Measurements from ENCODE around the gene MTARC2. TPM values are rescaled to one million over a fixed set of nuclear protein-coding genes. Genes with fewer than 3 reads are reported as not detected.

Gene MTARC2
- total and polyA plus RNA-seq, 2 of the 13 experiments (the other 11 are each of a cell fraction or from before 2014, with no cell fraction given): 8.5 to 10.1 TPM

GRCh38 chr1:220734571-220735326, 13.4 kb upstream of the MTARC2 start (continued):
- no peak for TF ChIP-seq ZSCAN9 (CRISPR knock-in tag; IDR thresholded peaks at IDR 0.05; ENCODE audit: borderline replicate concordance)
- no peak for TF ChIP-seq ZKSCAN5 (CRISPR knock-in tag; IDR thresholded peaks at IDR 0.05)
- no peak for TF ChIP-seq NR2F6 (IDR thresholded peaks at IDR 0.05)
- TF ChIP-seq NR2F6 (CRISPR knock-in tag; IDR thresholded peaks at IDR 0.05): peak; percentile 46; the same call in 1 of the 2 replicates
- TF ChIP-seq, protein P1, sequence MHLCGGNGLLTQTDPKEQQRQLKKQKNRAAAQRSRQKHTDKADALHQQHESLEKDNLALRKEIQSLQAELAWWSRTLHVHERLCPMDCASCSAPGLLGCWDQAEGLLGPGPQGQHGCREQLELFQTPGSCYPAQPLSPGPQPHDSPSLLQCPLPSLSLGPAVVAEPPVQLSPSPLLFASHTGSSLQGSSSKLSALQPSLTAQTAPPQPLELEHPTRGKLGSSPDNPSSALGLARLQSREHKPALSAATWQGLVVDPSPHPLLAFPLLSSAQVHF (CRISPR knock-in tag; IDR thresholded peaks at IDR 0.05): no peak
- no peak for TF ChIP-seq ELF4 (CRISPR knock-in tag; IDR thresholded peaks at IDR 0.05; ENCODE audit: borderline replicate concordance)
- TF ChIP-seq ZNF569 (CRISPR knock-in tag; IDR thresholded peaks at IDR 0.05; ENCODE audit: borderline replicate concordance): no peak
- no peak for TF ChIP-seq MBD4 (IDR thresholded peaks at IDR 0.05; ENCODE audit: borderline replicate concordance, low read length)
- TF ChIP-seq, protein P2, sequence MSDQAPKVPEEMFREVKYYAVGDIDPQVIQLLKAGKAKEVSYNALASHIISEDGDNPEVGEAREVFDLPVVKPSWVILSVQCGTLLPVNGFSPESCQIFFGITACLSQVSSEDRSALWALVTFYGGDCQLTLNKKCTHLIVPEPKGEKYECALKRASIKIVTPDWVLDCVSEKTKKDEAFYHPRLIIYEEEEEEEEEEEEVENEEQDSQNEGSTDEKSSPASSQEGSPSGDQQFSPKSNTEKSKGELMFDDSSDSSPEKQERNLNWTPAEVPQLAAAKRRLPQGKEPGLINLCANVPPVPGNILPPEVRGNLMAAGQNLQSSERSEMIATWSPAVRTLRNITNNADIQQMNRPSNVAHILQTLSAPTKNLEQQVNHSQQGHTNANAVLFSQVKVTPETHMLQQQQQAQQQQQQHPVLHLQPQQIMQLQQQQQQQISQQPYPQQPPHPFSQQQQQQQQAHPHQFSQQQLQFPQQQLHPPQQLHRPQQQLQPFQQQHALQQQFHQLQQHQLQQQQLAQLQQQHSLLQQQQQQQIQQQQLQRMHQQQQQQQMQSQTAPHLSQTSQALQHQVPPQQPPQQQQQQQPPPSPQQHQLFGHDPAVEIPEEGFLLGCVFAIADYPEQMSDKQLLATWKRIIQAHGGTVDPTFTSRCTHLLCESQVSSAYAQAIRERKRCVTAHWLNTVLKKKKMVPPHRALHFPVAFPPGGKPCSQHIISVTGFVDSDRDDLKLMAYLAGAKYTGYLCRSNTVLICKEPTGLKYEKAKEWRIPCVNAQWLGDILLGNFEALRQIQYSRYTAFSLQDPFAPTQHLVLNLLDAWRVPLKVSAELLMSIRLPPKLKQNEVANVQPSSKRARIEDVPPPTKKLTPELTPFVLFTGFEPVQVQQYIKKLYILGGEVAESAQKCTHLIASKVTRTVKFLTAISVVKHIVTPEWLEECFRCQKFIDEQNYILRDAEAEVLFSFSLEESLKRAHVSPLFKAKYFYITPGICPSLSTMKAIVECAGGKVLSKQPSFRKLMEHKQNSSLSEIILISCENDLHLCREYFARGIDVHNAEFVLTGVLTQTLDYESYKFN (CRISPR knock-in tag; conservative IDR thresholded peaks at IDR 0.05): peak; percentile 84
- TF ChIP-seq HNRNPK (IDR thresholded peaks at IDR 0.05; ENCODE audit: low read depth, low read length, poor library complexity, severe bottlenecking): no peak
- TF ChIP-seq, protein P3, sequence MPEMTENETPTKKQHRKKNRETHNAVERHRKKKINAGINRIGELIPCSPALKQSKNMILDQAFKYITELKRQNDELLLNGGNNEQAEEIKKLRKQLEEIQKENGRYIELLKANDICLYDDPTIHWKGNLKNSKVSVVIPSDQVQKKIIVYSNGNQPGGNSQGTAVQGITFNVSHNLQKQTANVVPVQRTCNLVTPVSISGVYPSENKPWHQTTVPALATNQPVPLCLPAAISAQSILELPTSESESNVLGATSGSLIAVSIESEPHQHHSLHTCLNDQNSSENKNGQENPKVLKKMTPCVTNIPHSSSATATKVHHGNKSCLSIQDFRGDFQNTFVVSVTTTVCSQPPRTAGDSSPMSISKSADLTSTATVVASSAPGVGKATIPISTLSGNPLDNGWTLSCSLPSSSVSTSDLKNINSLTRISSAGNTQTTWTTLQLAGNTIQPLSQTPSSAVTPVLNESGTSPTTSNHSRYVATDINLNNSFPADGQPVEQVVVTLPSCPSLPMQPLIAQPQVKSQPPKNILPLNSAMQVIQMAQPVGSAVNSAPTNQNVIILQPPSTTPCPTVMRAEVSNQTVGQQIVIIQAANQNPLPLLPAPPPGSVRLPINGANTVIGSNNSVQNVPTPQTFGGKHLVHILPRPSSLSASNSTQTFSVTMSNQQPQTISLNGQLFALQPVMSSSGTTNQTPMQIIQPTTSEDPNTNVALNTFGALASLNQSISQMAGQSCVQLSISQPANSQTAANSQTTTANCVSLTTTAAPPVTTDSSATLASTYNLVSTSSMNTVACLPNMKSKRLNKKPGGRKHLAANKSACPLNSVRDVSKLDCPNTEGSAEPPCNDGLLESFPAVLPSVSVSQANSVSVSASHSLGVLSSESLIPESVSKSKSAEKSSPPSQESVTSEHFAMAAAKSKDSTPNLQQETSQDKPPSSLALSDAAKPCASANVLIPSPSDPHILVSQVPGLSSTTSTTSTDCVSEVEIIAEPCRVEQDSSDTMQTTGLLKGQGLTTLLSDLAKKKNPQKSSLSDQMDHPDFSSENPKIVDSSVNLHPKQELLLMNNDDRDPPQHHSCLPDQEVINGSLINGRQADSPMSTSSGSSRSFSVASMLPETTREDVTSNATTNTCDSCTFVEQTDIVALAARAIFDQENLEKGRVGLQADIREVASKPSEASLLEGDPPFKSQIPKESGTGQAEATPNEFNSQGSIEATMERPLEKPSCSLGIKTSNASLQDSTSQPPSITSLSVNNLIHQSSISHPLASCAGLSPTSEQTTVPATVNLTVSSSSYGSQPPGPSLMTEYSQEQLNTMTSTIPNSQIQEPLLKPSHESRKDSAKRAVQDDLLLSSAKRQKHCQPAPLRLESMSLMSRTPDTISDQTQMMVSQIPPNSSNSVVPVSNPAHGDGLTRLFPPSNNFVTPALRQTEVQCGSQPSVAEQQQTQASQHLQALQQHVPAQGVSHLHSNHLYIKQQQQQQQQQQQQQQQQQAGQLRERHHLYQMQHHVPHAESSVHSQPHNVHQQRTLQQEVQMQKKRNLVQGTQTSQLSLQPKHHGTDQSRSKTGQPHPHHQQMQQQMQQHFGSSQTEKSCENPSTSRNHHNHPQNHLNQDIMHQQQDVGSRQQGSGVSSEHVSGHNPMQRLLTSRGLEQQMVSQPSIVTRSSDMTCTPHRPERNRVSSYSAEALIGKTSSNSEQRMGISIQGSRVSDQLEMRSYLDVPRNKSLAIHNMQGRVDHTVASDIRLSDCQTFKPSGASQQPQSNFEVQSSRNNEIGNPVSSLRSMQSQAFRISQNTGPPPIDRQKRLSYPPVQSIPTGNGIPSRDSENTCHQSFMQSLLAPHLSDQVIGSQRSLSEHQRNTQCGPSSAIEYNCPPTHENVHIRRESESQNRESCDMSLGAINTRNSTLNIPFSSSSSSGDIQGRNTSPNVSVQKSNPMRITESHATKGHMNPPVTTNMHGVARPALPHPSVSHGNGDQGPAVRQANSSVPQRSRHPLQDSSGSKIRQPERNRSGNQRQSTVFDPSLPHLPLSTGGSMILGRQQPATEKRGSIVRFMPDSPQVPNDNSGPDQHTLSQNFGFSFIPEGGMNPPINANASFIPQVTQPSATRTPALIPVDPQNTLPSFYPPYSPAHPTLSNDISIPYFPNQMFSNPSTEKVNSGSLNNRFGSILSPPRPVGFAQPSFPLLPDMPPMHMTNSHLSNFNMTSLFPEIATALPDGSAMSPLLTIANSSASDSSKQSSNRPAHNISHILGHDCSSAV (CRISPR knock-in tag; IDR thresholded peaks at IDR 0.05; ENCODE audit: borderline replicate concordance): no peak
- no peak for TF ChIP-seq SRSF1 (optimal IDR thresholded peaks at IDR 0.05; ENCODE audit: low read depth, low read length)
- no peak for TF ChIP-seq LCORL (IDR thresholded peaks at IDR 0.05)
- no peak for TF ChIP-seq LCORL (CRISPR knock-in tag; IDR thresholded peaks at IDR 0.05)
- TF ChIP-seq SYNCRIP (IDR thresholded peaks at IDR 0.05; ENCODE audit: insufficient read depth, low read depth, low read length): no peak
- TF ChIP-seq KDM3A (CRISPR knock-in tag; IDR thresholded peaks at IDR 0.05; ENCODE audit: low read depth): no peak
- no peak for TF ChIP-seq ZMAT3 (CRISPR knock-in tag; conservative IDR thresholded peaks at IDR 0.05)
- no peak for TF ChIP-seq ARNT2 (CRISPR knock-in tag; IDR thresholded peaks at IDR 0.05; ENCODE audit: low read depth)
- TF ChIP-seq ZNF264 (CRISPR knock-in tag; IDR thresholded peaks at IDR 0.05): no peak

Data from HepG2 (cell line).